ENCODE measurements around the gene SEMA6B.
"Not testable (repeated sequence)": the region's sequence is repeated elsewhere in the genome, so short reads cannot be mapped to it uniquely, and the experiment has no call there.

The SEMA6B gene

DNA sequence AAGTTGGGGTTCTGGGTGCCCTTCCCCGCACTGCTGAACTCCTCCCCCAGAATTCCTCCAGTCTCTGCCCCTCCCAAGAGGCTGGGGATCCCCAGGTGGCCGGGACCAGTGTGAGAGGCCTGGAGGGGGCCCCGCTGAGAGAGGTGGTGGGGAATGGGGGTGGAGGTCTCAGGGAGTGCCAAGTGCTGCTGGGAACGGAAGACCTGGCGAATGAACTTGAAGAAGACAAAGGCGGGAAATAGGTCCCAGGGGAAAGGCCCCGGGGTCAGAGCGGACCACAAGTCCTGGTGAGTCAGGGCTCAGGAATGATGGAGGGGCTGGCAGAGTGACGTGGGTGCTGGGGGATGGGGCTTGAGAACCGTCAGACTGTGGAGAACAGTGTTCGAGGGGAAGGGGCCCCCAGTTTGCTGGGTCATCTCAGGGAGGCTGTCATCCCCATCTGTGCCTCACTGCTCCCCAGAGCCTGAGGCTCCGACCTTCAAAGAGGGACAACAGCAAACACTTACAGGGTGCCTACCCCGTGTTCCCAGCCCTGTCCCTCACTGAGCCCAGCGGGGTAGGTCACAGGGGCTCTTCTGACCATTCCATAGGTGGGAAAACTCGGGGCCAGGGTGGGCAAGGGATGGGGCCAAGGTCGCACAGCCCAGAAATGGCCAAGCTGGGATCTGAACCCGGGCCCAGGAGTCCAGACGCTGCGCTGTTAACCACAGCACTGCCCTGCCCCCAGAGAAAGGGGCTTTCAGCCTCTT, 16.0 kb upstream of the SEMA6B start:
- peak; percentile 98 for DNase-seq (ENCODE audit: insufficient read length, low spot score)
- peak; percentile 41 for FAIRE-seq
- TF ChIP-seq POLR2A (IDR thresholded peaks at IDR 0.05; ENCODE audit: low read depth, low read length), result no peak

DNA sequence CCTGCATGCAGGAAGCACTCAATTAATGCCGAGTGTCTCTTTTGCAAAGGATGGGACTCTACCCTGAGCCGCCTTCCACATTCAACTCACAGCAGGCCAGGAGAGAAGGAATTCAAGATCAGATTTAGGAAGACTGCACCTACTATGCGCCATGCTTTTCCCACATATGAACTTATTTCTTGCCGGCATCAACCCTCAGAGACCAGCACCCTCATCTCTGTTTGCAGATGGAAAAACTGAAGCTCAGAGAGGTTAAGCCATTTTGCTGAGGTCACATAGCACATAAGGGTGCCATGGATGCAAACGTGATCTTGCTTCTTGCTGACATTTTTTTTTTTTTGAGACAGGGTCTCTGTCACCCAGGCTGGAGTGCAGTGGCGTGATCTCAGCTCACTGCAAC, 14.2 kb upstream of the SEMA6B start:
- no peak for FAIRE-seq
- no peak for DNase-seq (ENCODE audit: insufficient read length, low spot score)
- TF ChIP-seq POLR2A (IDR thresholded peaks at IDR 0.05; ENCODE audit: low read depth, low read length), result no peak

DNA sequence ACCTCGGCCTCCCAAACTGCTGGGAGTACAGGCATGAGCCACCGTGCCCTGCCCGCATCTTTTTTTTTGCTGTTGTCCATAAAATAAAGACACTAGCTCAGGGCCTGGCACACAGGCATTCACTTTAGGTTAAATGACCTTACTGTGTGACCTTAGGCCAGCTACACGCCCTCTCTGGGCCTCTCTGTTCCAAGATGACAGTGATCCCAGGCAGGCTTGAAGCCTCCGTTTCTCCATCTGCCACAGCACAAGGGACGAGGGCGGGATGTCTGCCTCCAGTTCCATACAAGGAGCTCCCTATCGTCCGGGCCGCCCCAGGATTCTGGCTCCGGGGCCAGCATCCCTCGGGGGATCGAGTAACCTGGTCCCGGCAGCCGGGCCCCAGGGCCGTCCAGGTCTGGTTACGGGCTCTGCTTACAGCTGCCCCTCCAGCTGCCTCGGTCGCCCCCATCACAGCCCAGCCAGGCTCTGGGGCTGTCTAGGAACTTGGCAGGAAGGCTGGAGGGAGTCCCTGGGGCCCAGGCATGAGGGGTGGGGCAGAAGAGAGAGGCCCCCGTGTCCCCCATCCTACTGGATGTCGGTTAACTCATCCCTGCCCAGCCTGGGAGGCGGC, 11.9 kb upstream of the SEMA6B start:
- no peak for TF ChIP-seq POLR2A (IDR thresholded peaks at IDR 0.05; ENCODE audit: low read depth, low read length)
- no peak for FAIRE-seq
- no peak for DNase-seq (ENCODE audit: insufficient read length, low spot score)

DNA sequence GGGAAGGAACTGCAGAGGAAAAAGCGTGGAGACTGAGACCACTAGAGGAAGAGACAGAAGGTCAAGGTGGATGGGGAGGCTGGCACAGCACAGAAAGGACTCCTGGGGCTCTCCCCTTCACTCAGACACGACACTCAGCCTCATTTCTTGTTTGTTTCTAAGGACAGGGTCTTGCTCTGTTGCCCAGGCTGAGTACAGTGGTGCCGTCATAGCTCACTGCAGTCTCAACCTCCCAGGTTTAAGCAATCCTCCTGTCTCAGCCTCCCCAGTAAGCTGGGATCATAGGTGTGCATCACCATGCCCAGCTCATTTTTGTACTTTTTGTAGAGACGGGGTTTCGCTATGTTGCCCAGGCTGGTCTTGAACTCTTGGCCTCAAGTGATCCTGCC, 11.4 kb upstream of the SEMA6B start:
- no peak for FAIRE-seq
- TF ChIP-seq POLR2A (IDR thresholded peaks at IDR 0.05; ENCODE audit: low read depth, low read length), result no peak
- no peak for DNase-seq (ENCODE audit: insufficient read length, low spot score)

DNA sequence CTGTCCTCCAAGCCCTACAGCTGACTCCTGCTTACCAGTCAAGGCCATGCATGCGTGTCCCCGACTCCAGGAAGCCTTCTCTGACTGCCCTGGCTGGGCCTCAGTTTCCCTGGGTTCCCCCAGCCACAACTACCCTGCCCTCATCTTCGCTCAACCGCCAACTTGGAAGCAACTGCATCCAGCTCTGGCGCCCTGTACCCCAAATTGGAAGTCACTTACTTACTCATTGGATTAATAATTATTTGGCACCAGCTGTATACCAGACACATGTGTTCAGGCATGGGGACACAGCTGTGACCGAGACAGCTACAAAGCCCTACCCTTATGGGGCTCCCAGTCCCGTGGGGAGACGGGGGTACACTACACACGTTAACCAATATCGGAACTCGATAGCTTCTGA, 10.9 kb upstream of the SEMA6B start:
- DNase-seq (ENCODE audit: insufficient read length, low spot score), result no peak
- TF ChIP-seq POLR2A (IDR thresholded peaks at IDR 0.05; ENCODE audit: low read depth, low read length), result no peak
- no peak for FAIRE-seq

DNA sequence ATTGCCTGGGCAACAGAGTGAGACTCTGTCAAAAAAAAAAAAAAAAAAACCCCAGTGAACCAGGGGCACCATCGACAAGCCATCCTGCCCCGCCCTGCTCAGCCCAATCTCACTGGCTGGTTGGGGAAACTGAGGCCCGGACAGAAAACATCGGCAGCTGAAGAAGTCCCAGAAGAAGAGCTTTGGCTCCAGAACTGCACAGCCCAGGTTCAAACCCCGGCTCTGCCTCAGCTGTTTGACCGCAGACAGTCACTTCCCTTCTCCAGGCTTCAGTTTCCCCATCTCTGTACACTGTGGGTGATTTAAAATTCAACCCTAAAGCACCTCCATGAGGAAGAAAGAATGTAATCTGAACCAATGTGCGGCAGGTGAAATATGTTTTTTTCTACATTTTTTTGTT, 9.4 kb upstream of the SEMA6B start:
- FAIRE-seq, result no peak
- DNase-seq (ENCODE audit: insufficient read length, low spot score), result no peak
- no peak for TF ChIP-seq POLR2A (IDR thresholded peaks at IDR 0.05; ENCODE audit: low read depth, low read length)

DNA sequence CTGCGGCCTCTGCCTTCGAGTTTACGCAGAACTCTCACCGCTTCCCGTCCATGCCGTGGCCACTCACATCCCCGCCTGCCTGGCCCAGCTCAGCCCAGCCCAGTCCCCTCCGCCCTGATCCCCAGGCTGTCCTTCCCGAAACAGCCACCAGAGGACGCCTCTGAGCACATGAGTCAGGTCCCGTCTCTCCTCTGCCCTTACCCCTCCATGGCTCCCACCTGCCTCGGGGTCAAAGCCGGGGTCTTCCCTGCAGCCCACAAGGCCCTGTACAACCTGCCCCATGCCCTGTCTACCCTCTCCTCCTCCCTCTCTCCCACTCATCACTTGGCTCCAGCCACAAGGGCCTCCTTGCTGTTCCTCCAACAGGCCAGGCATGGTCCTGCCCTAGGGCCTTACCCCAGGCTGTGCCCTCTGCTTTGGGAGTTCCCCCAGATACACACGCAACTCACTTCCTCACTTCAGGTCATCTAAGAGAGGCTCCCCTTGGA, 8.1 kb upstream of the SEMA6B start:
- DNase-seq (ENCODE audit: insufficient read length, low spot score), result no peak
- no peak for TF ChIP-seq POLR2A (IDR thresholded peaks at IDR 0.05; ENCODE audit: low read depth, low read length)
- FAIRE-seq, result no peak

DNA sequence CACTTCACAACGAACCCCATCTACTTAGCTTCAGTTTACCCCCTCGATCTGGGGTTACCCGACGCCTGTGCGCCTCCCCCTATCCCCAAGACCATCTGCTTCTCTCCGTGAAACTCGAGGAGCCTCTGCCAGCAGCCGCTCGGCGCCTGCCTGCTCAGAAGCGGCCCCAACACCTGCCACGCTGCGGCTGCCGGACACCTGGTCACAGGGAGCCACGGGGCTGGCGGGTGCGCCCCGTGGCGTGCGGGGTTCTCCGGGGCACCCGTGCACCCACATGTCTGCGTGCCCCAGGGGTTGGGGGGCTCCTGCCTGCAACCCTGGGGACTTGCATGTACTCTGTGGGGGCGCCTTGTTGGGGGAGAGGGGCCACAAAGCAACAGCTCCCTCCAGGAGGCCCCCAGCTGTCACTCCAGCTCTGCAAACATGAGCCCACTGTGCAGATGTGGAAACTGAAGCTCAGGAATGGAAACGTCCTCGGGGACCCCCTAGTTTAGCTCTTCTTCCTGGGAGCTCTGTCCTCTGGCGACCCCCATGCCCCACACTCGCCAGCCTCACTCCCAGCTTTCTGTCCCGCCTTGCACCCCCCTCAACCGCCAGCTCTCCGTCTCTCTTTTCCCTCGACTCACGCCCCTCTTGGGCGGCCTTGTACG, 7.0 kb upstream of the SEMA6B start:
- no peak for TF ChIP-seq POLR2A (IDR thresholded peaks at IDR 0.05; ENCODE audit: low read depth, low read length)
- no peak for FAIRE-seq
- no peak for DNase-seq (ENCODE audit: insufficient read length, low spot score)

DNA sequence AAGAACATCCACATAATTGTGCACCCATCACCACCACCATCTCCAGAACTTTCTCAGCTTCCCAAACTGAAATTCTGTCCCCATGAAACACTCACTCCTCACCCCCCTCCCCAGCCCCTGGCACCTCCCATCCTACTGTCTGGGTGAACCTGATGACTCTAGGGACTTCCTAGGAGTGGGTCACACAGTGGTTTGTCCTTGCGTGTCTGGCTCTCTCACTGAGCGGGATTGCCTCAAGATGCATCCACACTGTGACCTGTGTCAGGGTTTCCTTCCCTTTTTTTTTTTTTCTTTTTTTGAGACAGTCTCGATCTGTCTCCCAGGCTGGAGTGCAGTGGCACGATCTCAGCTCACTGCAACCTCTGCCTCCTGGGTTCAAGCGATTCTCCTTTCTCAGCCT, 4.1 kb upstream of the SEMA6B start:
- not testable (repeated sequence) for FAIRE-seq; DNase-seq (ENCODE audit: insufficient read length, low spot score)

DNA sequence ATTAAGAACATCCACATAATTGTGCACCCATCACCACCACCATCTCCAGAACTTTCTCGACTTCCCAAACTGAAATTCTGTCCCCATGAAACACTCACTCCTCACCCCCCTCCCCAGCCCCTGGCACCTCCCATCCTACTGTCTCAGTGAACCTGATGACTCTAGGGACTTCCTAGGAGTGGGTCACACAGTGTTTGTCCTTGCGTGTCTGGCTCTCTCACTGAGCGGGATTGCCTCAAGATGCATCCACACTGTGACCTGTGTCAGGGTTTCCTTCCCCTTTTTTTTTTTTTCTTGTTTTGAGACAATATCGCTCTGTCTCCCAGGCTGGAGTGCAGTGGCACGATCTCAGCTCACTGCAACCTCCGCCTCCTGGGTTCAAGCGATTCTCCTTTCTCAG, 2.6 kb upstream of the SEMA6B start:
- FAIRE-seq; DNase-seq (ENCODE audit: insufficient read length, low spot score): not testable (repeated sequence)

DNA sequence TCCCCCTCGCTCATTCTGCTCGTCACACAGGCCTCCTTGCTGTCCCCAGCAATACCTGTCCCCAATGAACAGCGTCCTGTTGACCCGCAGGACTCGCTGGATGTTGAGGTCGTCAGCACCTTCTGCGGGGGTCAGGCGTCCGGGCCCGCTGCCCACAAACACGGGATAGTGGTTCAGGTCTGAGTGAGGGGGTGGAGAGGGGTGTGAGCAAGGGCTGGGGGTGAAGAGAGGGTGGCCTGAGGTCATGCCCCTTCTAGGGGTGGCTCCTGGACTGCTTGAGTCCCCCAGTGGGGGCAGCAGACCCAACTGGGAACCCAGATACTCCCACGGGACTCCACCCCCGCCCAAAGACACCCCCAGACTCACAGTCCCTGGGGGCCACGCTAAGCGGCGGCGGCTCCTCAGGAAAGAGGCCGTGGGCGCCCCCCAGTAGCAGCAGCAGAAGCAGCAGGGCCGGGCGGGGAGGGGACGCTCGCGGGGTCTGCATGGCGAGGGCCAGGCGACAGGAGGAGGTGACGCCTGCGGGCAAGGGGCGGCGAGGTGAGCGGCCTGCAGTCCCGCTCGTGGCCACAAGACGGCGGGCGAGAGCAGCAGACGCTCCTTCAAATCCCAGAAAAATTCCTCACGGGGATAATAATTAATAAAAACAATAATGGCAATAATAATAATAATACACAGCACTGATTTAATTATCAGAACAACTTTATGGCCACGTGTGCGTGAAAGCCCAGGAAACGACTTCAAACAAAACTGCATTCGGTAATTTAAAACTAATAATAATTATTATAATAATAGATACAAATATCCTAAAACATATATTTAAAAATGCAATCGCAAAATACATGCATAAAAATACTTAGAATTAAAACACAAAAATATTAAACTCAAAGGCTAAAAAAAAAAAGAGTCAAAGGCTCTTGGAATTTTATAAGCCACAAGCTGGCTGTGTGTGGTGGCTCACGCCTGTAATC, 1.2 kb downstream of the SEMA6B start:
- DNase-seq (ENCODE audit: insufficient read length, low spot score) (no peak), FAIRE-seq (no peak)
- no peak for TF ChIP-seq POLR2A (IDR thresholded peaks at IDR 0.05; ENCODE audit: low read depth, low read length)

DNA sequence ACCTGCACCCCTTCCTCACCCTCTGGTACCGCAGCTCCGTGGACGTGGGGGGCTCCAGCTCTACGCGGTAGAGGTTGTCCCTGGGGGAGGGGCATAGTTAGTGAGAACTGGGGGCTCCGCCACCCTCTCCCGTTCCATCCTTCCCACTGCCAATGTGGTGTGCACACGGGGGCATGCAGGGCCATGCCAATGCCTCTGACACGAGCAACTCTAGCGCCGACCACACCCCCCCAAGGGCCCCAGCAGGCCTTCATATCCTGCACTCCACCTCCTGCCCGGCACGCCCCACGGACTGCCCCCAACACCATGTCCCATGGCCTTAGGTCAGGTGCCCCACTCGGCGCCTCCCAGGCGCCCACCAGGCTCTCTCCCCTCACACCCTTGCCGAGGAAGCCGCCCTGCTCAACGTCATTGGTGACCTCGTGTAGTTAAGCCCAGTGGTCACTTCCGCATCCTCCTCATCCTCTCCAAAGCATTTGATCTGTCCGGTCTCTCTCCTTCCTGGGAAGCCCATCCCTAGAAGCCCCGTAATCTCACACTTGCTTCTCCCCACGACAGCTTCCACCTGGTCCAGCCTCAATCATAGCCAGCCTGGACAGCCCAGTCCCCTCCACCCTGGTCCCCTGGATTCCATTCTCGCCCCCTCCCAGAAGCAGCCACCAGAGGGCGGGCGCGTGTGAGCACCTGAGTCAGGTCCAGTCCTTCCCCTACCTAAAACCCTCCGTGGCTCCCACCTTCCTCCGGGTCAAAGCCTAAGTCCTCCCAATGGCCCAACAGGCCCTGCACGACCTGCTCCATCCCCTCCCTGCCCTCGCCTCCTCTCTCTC, 2.1 kb downstream of the SEMA6B start:
- DNase-seq (ENCODE audit: insufficient read length, low spot score) (no peak), FAIRE-seq (no peak)
- no peak for TF ChIP-seq POLR2A (IDR thresholded peaks at IDR 0.05; ENCODE audit: low read depth, low read length)

DNA sequence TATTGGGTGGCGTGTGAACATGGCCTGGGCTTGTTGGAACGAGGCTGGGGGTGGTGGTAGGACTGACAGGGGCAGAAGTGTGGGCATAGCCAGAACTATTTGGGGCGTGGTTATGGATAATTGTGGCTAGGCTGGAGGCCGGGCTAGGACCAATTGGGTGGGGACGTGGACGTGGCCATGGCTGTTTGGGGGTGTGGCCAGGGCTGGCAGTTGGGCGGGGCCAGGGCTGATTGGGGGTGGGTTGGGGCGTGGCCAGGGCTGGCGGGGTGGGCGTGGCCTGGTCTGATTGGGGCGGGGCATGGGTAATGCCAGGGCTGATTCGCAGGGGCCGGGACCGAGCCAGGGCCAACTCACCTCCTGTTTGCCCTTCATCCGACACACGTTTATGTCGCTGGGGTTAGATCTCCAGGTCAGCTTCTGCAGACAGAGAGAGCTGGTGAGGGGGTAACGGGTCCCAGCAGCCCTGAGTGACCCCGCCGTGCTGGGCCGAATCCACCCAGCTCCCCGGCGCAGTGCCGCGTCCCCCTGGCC, 2.8 kb downstream of the SEMA6B start:
- FAIRE-seq (no peak), DNase-seq (ENCODE audit: insufficient read length, low spot score) (no peak)
- no peak for TF ChIP-seq POLR2A (IDR thresholded peaks at IDR 0.05; ENCODE audit: low read depth, low read length)
